ENCODE data around the gene CUX1. TPM values are rescaled to one million over a fixed set of nuclear protein-coding genes. Genes with fewer than 3 reads are reported as not detected.
A peak's percentile ranks its signal among the peaks of the same experiment; 100 is the strongest.

Gene CUX1
- total RNA-seq, 1 experiment from 2014 or later, result 39.6 TPM

DNA sequence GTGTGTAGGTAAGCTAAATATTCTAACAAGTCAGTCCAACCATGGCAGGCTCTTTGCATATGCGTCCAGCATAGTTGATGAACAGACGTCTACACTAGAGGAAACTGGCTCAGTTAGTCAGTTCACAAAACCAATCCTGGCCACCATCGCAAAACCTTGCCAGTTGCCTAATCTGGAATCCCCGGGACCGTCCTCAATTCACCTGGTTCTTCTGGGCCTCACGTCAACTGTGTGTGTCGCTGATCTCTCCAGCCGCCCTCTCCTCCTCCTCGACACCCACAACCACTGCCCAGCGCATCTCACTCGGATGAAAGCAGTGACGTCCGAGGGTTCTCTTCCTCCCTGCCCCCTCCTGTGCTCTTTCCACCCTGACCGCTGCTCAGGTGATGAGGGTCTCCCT is 251.4 kb downstream of the CUX1 start:
- DNase-seq, result no peak
- intact Hi-C loops (cut with micrococcal nuclease), result no loop called here
- no peak overlapping the region for H3K9ac ChIP-seq (ENCODE audit: low read length)
- no peaks in the 10 kb centered on the region for H3K9me2 ChIP-seq (replicated peaks; ENCODE audit: low read length)
- peaks cover 13% of the 10 kb centered on the region for H3K4me1 ChIP-seq (ENCODE audit: insufficient read depth, low read length)
- no peak for ATAC-seq
- no peak overlapping the region for H2AFZ ChIP-seq (ENCODE audit: low read length)
- no peaks in the 10 kb centered on the region for H3K27me3 ChIP-seq (ENCODE audit: low read length)
- CTCF ChIA-PET, result no interaction called here
- peaks cover 7% of the 10 kb centered on the region; the same call in 1 of the 2 replicates for H3K79me2 ChIP-seq (ENCODE audit: low read length)
- TF ChIP-seq EZH2 (IDR thresholded peaks at IDR 0.05; ENCODE audit: low read length, unreplicated experiment) (no peak), EZH2phosphoT487 (IDR thresholded peaks at IDR 0.05; ENCODE audit: borderline replicate concordance, low read length) (no peak)
- TF ChIP-seq, protein P1, sequence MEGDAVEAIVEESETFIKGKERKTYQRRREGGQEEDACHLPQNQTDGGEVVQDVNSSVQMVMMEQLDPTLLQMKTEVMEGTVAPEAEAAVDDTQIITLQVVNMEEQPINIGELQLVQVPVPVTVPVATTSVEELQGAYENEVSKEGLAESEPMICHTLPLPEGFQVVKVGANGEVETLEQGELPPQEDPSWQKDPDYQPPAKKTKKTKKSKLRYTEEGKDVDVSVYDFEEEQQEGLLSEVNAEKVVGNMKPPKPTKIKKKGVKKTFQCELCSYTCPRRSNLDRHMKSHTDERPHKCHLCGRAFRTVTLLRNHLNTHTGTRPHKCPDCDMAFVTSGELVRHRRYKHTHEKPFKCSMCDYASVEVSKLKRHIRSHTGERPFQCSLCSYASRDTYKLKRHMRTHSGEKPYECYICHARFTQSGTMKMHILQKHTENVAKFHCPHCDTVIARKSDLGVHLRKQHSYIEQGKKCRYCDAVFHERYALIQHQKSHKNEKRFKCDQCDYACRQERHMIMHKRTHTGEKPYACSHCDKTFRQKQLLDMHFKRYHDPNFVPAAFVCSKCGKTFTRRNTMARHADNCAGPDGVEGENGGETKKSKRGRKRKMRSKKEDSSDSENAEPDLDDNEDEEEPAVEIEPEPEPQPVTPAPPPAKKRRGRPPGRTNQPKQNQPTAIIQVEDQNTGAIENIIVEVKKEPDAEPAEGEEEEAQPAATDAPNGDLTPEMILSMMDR (conservative IDR thresholded peaks at IDR 0.05; ENCODE audit: low read depth, low read length), result no peak
- no peak overlapping the region for H3K27ac ChIP-seq (ENCODE audit: low read length)
- no TSS peak for BruUV-seq (replicated peaks)
- peaks cover 13% of the 10 kb centered on the region for H3K36me3 ChIP-seq (ENCODE audit: low read depth, low read length)
- POLR2A ChIA-PET (ENCODE audit: unreplicated experiment), result no interaction called here
- no peak overlapping the region for H3K4me2 ChIP-seq (ENCODE audit: low read length)
- no peaks in the 10 kb centered on the region for H3K9me3 ChIP-seq (ENCODE audit: low read length)
- no peak overlapping the region for H3K4me3 ChIP-seq (ENCODE audit: low read length)
- no peaks in the 10 kb centered on the region for H3F3A ChIP-seq (ENCODE audit: low read length, unreplicated experiment)
- H4K20me1 ChIP-seq (ENCODE audit: low read length), result no peaks in the 10 kb centered on the region

- CTCF ChIA-PET, result no interaction called here
- no peaks in the 10 kb centered on the region for H3K27me3 ChIP-seq (ENCODE audit: low read length)
- no peak for ATAC-seq
These were observed 252.7 kb downstream of the CUX1 start for GRCh38 chr7:102069931-102070629.

GRCh38 chr7:102072003-102072402 is 254.6 kb downstream of the CUX1 start:
- CTCF ChIA-PET, result no interaction called here
- H3K79me2 ChIP-seq (ENCODE audit: low read length), result no peaks in the 10 kb centered on the region
- no peak overlapping the region for H3K4me3 ChIP-seq (ENCODE audit: low read length)
- H3K9me3 ChIP-seq (ENCODE audit: low read length), result no peaks in the 10 kb centered on the region
- H3K4me2 ChIP-seq (ENCODE audit: low read length), result no peak overlapping the region
- peaks cover 13% of the 10 kb centered on the region for H3K36me3 ChIP-seq (ENCODE audit: low read depth, low read length)
- H3F3A ChIP-seq (ENCODE audit: low read length, unreplicated experiment), result no peaks in the 10 kb centered on the region
- no peaks in the 10 kb centered on the region for H4K20me1 ChIP-seq (ENCODE audit: low read length)
- DNase-seq (no peak), ATAC-seq (no peak)
- H3K27ac ChIP-seq (ENCODE audit: low read length), result no peak overlapping the region
- no peaks in the 10 kb centered on the region for H3K9me2 ChIP-seq (replicated peaks; ENCODE audit: low read length)
- POLR2A ChIA-PET (ENCODE audit: unreplicated experiment), result no interaction called here
- no peak overlapping the region for H3K9ac ChIP-seq (ENCODE audit: low read length)
- H3K4me1 ChIP-seq (ENCODE audit: insufficient read depth, low read length), result no peaks in the 10 kb centered on the region
- TSS peak; percentile 7 for BruUV-seq (replicated peaks)
- no peak for TF ChIP-seq EZH2 (IDR thresholded peaks at IDR 0.05; ENCODE audit: low read length, unreplicated experiment)
- TF ChIP-seq EZH2phosphoT487 (IDR thresholded peaks at IDR 0.05; ENCODE audit: borderline replicate concordance, low read length), result no peak
- TF ChIP-seq, protein P1 (conservative IDR thresholded peaks at IDR 0.05; ENCODE audit: low read depth, low read length), result no peak
- no peaks in the 10 kb centered on the region for H3K27me3 ChIP-seq (ENCODE audit: low read length)
- intact Hi-C loops (cut with micrococcal nuclease), result no loop called here
- H2AFZ ChIP-seq (ENCODE audit: low read length), result no peak overlapping the region

More at GRCh38 chr7:102069931-102070629, 252.7 kb downstream of the CUX1 start:
- Histone ChIP-seq H3K79me2 (ENCODE audit: low read length) (peaks cover 5% of the 10 kb centered on the region; the same call in 1 of the 2 replicates), H4K20me1 (ENCODE audit: low read length) (no peaks in the 10 kb centered on the region), H3K9me2 (replicated peaks; ENCODE audit: low read length) (no peaks in the 10 kb centered on the region), H3F3A (ENCODE audit: low read length, unreplicated experiment) (no peaks in the 10 kb centered on the region), H3K36me3 (ENCODE audit: low read depth, low read length) (peaks cover 13% of the 10 kb centered on the region), H3K9ac (ENCODE audit: low read length) (no peak overlapping the region), H2AFZ (ENCODE audit: low read length) (no peak overlapping the region), H3K4me1 (ENCODE audit: insufficient read depth, low read length) (peaks cover 2% of the 10 kb centered on the region), H3K4me3 (ENCODE audit: low read length) (no peak overlapping the region), H3K4me2 (ENCODE audit: low read length) (no peak overlapping the region), H3K9me3 (ENCODE audit: low read length) (no peaks in the 10 kb centered on the region), H3K27ac (ENCODE audit: low read length) (no peak overlapping the region)
- POLR2A ChIA-PET (ENCODE audit: unreplicated experiment), result no interaction called here
- BruUV-seq (replicated peaks), result no TSS peak
- intact Hi-C loops (cut with micrococcal nuclease), result no loop called here
- TF ChIP-seq EZH2phosphoT487 (IDR thresholded peaks at IDR 0.05; ENCODE audit: borderline replicate concordance, low read length) (no peak), EZH2 (IDR thresholded peaks at IDR 0.05; ENCODE audit: low read length, unreplicated experiment) (no peak)
- TF ChIP-seq, protein P1 (conservative IDR thresholded peaks at IDR 0.05; ENCODE audit: low read depth, low read length), result peak; percentile 38; the same call in 1 of the 2 replicates
- DNase-seq, result no peak
